Liver (tissue), 9 donors: ENCODE results near the gene BCAS2. TPM values are rescaled to one million over a fixed set of nuclear protein-coding genes. Genes with fewer than 3 reads are reported as not detected.

Source experiments
- DNase-seq: peaks from one replicate; pipeline ENCODE4 v3.0.0-alpha.2; 2017; ENCODE audit warnings: low spot score
- H3K27ac ChIP-seq, 2 donors: one replicate each; pipeline ENCODE4 v1.7.0; 2013; ENCODE audit warnings: inconsistent platforms in 2 of 2, low read length in 2 of 2, control low read depth in 1 of 2, low read depth in 1 of 2, mild to moderate bottlenecking in 1 of 2
- H3K27me3 ChIP-seq, 4 donors: one replicate each; pipeline versions ENCODE4 v1.6.1 to v1.7.0; 2013; ENCODE audit warnings: low read length in 3 of 4, inconsistent platforms in 1 of 4, mild to moderate bottlenecking in 1 of 4, moderate library complexity in 1 of 4; ENCODE audit not compliant: control insufficient read depth in 4 of 4, insufficient read depth in 4 of 4
- H3K36me3 ChIP-seq, 4 donors: one replicate each; pipeline versions ENCODE4 v1.6.1 to v1.7.0; 2013; ENCODE audit warnings: low read length in 3 of 4, mild to moderate bottlenecking in 3 of 4, low read depth in 1 of 4, moderate library complexity in 1 of 4; ENCODE audit not compliant: control insufficient read depth in 4 of 4, insufficient read depth in 3 of 4
- H3K4me1 ChIP-seq, 4 donors: one replicate each; pipeline versions ENCODE4 v1.6.1 to v1.7.0; 2013; ENCODE audit warnings: low read length in 3 of 4, mild to moderate bottlenecking in 3 of 4, moderate library complexity in 1 of 4; ENCODE audit not compliant: control insufficient read depth in 4 of 4, insufficient read depth in 4 of 4
- H3K4me3 ChIP-seq, 3 donors: one replicate each; pipeline versions ENCODE4 v1.6.1 to v1.7.0; 2013; ENCODE audit warnings: low read length in 3 of 3, control low read depth in 1 of 3, low read depth in 1 of 3, mild to moderate bottlenecking in 1 of 3
- H3K9ac ChIP-seq, 2 donors: one replicate each; pipeline ENCODE4 v1.7.0; 2013; ENCODE audit warnings: low read length in 2 of 2, mild to moderate bottlenecking in 2 of 2, moderate library complexity in 2 of 2, control low read depth in 1 of 2, low read depth in 1 of 2
- H3K9me3 ChIP-seq, 4 donors: one replicate each; pipeline versions ENCODE4 v1.6.1 to v1.7.0; 2013; ENCODE audit warnings: low read length in 3 of 4; ENCODE audit not compliant: control insufficient read depth in 4 of 4
- CTCF ChIP-seq: fragments of 150-350 bp; IDR thresholded peaks from 2 replicates; pipeline ENCODE4 v1.5.1; 2017; ENCODE audit warnings: improper control_type of control experiment, low read depth, low read length; ENCODE audit not compliant: missing input control
- FOXA2 ChIP-seq: IDR thresholded peaks from 2 replicates; pipeline ENCODE4 v1.6.1; 2016; ENCODE audit warnings: antibody characterized with exemption
- HNF4G ChIP-seq: IDR thresholded peaks from 2 replicates; pipeline ENCODE4 v1.6.1; 2016; ENCODE audit warnings: antibody characterized with exemption
- MAX ChIP-seq: IDR thresholded peaks from 2 replicates; pipeline ENCODE4 v1.6.1; 2016; ENCODE audit warnings: antibody characterized with exemption
- NR2F2 ChIP-seq: IDR thresholded peaks from 2 replicates; pipeline ENCODE4 v1.6.1; 2016; ENCODE audit warnings: antibody characterized with exemption
- RAD21 ChIP-seq, 2 donors: IDR thresholded peaks; 2 replicates each; pipeline ENCODE4 v1.6.1; 2016; ENCODE audit warnings: antibody characterized with exemption in 2 of 2, mild to moderate bottlenecking in 2 of 2
- SP1 ChIP-seq: IDR thresholded peaks from 2 replicates; pipeline ENCODE4 v1.6.1; 2018; ENCODE audit warnings: antibody characterized with exemption, mild to moderate bottlenecking
- YY1 ChIP-seq: IDR thresholded peaks from 2 replicates; pipeline ENCODE4 v1.6.1; 2016; ENCODE audit warnings: antibody characterized with exemption, mild to moderate bottlenecking
- WGBS: extraction: QIAGEN DNeasy Blood & Tissue Kit; methylation state at CpG from one replicate; pipeline ENCODE4 v1.1.7; 2013; 5-methylcytosine and 5-hydroxymethylcytosine counted together
- polyA plus RNA-seq, 2 donors: library from polyadenylated mRNA; stranded (reverse) in 1 of 2; unstranded in 1 of 2; fragments of 200-250 nt in 1 of 2; fragments of >200 nt in 1 of 2; fragmentation: Nextera tagmentation in 1 of 2; extraction: Ambion mirVana in 1 of 2; gene quantifications; one replicate each; pipeline versions ENCODE4 v1.2.1 to v1.2.3, GENCODE V29; 2013 to 2015
- total RNA-seq, 2 donors: library from RNA; depleted of rRNA; stranded (reverse); fragments of >200 nt; gene quantifications; one replicate each; pipeline ENCODE4 v1.2.3, GENCODE V29; 2014
- TF ChIP-seq, protein P1 (sequence below): IDR thresholded peaks from 2 replicates; pipeline ENCODE4 v1.6.1; 2016; ENCODE audit warnings: antibody characterized with exemption, mild to moderate bottlenecking
- donor health status: healthy.
- donor health status: healthy.
- donor health status: healthy.
- donor health status: healthy.
- donor health status: healthy.

Gene BCAS2
- total and polyA plus RNA-seq, 4 donors, result 15.7 to 33.5 (median 18.0) TPM

DNA sequence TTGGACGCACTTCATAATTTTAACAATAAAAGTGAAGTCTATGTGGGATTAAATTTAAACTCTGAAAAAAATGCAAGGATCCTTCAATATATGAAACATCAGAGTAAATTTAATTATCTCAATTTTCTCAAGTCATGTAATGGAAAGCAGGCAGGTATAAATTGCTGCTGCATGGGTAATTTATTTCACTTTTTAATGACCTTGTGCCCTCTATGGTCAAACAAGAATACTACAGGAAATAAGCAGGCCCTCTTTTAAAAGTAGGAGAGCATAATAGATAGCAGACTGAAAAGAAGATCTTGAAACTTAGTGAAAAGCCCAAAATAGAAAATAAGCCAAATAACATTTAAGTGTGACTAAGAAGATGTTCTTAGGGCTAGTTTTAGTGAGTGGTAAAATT lies 22.9 kb downstream of the BCAS2 start:
- Histone ChIP-seq H3K27me3 (no peaks in the 10 kb centered on the region), H3K27ac (no peak overlapping the region), H3K4me1 (peaks cover 0 to 1% (median 0%) of the 10 kb centered on the region in 4 donors), H3K4me3 (no peak overlapping the region), H3K9me3 (no peaks in the 10 kb centered on the region), H3K9ac (no peak overlapping the region), H3K36me3 (no peaks in the 10 kb centered on the region)
- DNase-seq, result no peak
- TF ChIP-seq NR2F2, result no peak
- no peak for TF ChIP-seq YY1
- TF ChIP-seq CTCF, result peak; percentile 49
- TF ChIP-seq SP1, result no peak
- TF ChIP-seq HNF4G, result no peak
- TF ChIP-seq, protein P1, sequence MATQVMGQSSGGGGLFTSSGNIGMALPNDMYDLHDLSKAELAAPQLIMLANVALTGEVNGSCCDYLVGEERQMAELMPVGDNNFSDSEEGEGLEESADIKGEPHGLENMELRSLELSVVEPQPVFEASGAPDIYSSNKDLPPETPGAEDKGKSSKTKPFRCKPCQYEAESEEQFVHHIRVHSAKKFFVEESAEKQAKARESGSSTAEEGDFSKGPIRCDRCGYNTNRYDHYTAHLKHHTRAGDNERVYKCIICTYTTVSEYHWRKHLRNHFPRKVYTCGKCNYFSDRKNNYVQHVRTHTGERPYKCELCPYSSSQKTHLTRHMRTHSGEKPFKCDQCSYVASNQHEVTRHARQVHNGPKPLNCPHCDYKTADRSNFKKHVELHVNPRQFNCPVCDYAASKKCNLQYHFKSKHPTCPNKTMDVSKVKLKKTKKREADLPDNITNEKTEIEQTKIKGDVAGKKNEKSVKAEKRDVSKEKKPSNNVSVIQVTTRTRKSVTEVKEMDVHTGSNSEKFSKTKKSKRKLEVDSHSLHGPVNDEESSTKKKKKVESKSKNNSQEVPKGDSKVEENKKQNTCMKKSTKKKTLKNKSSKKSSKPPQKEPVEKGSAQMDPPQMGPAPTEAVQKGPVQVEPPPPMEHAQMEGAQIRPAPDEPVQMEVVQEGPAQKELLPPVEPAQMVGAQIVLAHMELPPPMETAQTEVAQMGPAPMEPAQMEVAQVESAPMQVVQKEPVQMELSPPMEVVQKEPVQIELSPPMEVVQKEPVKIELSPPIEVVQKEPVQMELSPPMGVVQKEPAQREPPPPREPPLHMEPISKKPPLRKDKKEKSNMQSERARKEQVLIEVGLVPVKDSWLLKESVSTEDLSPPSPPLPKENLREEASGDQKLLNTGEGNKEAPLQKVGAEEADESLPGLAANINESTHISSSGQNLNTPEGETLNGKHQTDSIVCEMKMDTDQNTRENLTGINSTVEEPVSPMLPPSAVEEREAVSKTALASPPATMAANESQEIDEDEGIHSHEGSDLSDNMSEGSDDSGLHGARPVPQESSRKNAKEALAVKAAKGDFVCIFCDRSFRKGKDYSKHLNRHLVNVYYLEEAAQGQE, result no peak
- peak; percentile 74 to 78 for TF ChIP-seq RAD21 (IDR thresholded peaks at IDR 0.05)
- no peak for TF ChIP-seq FOXA2
- WGBS, result 96% methylated on average over 1 of the region's 1 CpG

GRCh38 chr1:114554577-114554976 lies 26.8 kb downstream of the BCAS2 start:
- TF ChIP-seq MAX, result no peak
- no peak for TF ChIP-seq CTCF
- TF ChIP-seq, protein P1, result no peak
- Histone ChIP-seq H3K9ac (no peak overlapping the region), H3K36me3 (no peaks in the 10 kb centered on the region), H3K27me3 (no peaks in the 10 kb centered on the region), H3K4me3 (no peak overlapping the region), H3K27ac (no peak overlapping the region), H3K4me1 (no peaks in the 10 kb centered on the region), H3K9me3 (no peaks in the 10 kb centered on the region)
- 92% methylated on average over 2 of the region's 2 CpGs for WGBS
- no peak for DNase-seq
